SK-N-SH (cell line): ENCODE measurements around the gene PRPH.

Experiments
- CHD2 ChIP-seq: fragments of 150-350 bp; IDR thresholded peaks from 2 replicates; pipeline ENCODE4 v1.6.1; 2018; ENCODE audit warnings: low read length; ENCODE audit not compliant: partially characterized antibody
- CTCF ChIP-seq: fragments of 200-600 bp; sonication (generic); IDR thresholded peaks from 2 replicates; pipeline ENCODE4 v1.6.1; 2017; ENCODE audit warnings: antibody characterized with exemption, mild to moderate bottlenecking, moderate library complexity
- EP300 ChIP-seq, 2 experiments: IDR thresholded peaks; 2 replicates each; pipeline versions ENCODE4 v1.4.0 to v1.6.1; 2012; ENCODE audit warnings: borderline replicate concordance in 1 of 2, low read depth in 1 of 2, low read length in 1 of 2
- GABPA ChIP-seq: IDR thresholded peaks from 2 replicates; pipeline ENCODE4 v1.4.0; 2012; ENCODE audit warnings: low read depth, mild to moderate bottlenecking
- REST ChIP-seq: IDR thresholded peaks from 2 replicates; pipeline ENCODE4 v1.6.1; 2012; ENCODE audit warnings: mild to moderate bottlenecking, low read depth, low read length, moderate library complexity
- USF2 ChIP-seq: fragments of 150-350 bp; IDR thresholded peaks from 2 replicates; pipeline ENCODE4 v1.6.1; 2017; ENCODE audit warnings: antibody characterized with exemption, low read length, low read depth, borderline replicate concordance

- TF ChIP-seq CTCF (no peak), USF2 (no peak), CHD2 (no peak), EP300 (IDR thresholded peaks at IDR 0.05; ENCODE audit: borderline replicate concordance in 1 of 2, low read depth in 1 of 2, low read length in 1 of 2) (no peak), GABPA (no peak), REST (no peak)
Measured at GRCh38 chr12:49272790-49273725, 21.9 kb upstream of the PRPH start.
